NB4 (cell line): Measurements from ENCODE around the gene CAMK2A.

Experiments
- CTCF ChIP-seq: IDR thresholded peaks from one replicate; pipeline ENCODE4 v1.5.1; 2012; ENCODE audit warnings: low read depth, low read length
- MAX ChIP-seq: IDR thresholded peaks from 2 replicates; pipeline ENCODE4 v1.6.1; 2011; ENCODE audit warnings: low read depth, low read length
- POLR2A ChIP-seq: IDR thresholded peaks from 2 replicates; pipeline ENCODE4 v1.6.1; 2011; ENCODE audit warnings: mild to moderate bottlenecking; ENCODE audit not compliant: insufficient read length; ENCODE audit errors: extremely low read depth

GRCh38 chr5:150218693-150219035 lies 70.9 kb downstream of the CAMK2A start:
- no peak for TF ChIP-seq POLR2A
- no peak for TF ChIP-seq CTCF
- no peak for TF ChIP-seq MAX
